GM19438 (cell line): ENCODE results near the gene RNF141.

ENCODE experiments used
- ATAC-seq: cut with Tn5 transposase; IDR thresholded peaks from one replicate; pipeline ENCODE4 v1.9.1; 2021; ENCODE audit warnings: low read depth; ENCODE audit not compliant: unreplicated experiment

Gene RNF141

DNA sequence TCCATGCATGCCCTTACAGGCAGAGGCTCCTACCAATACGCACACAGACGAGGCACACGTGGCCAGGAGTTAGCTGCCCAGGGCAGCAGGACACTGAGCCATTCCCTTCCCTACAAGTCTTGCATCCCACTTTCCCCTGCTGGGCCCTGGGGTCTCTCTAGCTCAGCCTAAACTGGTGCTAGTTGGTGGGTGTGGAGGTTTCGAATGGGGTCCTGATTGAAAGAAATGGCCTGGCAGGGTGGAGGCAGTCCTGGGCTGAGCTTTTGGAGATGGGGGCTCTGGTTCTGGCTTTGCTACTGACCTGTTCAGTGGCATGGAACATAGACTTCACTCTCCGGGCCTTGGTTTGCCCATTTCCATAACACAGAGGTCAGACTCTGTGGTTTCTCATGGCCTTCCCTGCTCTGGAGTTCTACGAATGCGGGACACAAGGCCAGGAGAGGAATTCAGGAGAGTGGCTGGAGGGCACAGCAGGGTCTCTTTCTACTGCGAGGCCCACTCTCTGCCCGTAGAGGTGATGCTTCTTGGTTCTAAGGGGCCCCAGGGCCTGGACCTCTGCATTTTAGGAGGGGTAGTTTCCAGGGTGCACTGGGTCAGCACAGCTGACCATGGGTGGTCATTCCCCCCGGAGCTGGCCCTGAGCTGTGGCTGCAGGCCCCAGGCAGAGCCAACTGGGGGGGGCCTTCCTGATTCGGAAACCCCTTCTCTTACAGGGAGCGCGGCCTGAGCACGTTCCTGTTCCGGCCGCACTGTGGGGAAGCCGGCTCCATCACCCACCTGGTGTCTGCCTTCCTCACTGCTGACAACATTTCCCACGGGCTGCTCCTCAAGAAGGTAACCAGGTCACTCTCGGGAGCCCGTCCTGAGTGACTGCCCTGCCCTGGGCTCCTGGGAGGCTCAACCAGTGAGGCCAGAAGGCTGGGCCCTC, 40.0 kb downstream of the RNF141 start:
- ATAC-seq: no peak

- no peak for ATAC-seq
Measured at GRCh38 chr11:10499874-10500601, 40.9 kb downstream of the RNF141 start.

DNA sequence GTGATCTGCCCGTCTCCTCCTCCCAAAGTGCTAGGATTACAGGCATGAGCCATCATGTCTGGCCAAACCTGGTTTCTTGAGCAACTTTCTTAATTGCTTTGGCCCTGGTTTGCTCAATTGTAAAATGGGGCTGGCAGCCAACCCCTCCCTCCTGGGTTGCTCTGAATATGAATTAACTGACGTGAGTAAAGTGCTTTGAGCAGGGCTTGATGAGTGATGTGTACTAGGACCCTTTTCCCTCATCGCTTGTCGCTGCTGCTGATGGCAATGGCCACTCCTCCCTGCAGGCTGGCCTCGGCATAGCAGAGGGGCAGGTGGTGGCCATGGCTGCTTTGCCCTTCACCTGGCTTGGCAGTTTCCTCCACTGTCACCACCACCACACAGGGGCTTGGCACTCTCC, 41.5 kb downstream of the RNF141 start:
- ATAC-seq: no peak

DNA sequence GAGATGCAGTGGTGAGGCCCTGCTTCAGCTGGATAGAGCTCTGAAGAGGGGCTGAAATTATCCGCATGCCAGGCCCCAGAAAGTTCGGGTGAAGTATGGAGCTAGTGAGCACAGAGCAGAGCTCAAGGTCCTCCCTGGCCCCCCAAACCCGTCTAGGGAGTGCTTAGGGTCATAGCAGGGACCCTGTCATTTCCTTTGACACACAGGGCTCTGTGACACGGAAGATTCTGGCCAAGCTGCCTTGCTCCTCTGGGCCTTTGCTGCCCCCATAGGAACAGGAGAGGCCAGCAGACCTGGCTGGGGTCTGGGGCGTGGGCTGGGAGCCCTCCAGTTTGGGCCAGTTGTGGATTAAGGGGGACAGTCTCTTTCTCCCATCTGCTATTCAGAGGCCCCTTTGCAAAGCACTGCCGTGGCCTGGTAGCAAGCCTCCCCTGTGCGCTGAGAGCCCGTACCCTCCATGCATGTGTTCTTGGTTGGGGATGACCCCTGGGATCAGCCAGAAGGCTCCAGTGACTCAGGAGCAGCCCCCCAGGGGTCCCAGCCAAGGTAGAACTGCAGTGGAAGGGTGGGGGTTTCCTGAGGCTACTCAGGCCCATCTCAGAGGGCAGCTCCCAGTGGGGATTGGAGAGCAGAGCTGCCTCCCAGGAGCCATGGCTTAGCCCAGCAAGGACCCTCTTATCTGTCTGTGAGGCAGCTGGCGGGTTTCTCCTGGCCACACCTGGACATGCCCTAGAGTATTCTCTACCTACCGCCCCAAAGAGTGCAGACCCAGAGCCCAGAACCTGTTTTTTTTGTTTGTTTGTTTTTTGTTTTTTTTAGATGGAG, 42.3 kb downstream of the RNF141 start:
- no peak for ATAC-seq

DNA sequence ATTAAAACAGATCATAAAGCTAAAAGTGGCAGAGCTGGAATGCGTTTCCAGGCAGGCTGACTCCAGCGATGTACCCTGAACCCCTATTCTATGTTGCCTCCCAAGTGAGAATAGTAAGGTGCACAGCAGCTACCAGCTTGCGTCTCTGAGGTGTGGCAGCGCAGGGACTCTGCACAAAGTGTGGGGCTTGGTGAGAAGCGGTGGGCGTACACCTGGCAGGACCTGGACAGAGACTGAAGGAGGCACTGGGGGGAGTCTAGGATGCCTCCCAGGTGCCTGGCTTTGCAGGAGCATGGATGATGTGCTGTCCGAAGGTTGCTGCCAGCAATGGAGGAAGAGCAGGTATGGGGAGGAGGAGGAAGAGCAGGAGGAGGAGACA, 43.0 kb downstream of the RNF141 start:
- no peak for ATAC-seq

DNA sequence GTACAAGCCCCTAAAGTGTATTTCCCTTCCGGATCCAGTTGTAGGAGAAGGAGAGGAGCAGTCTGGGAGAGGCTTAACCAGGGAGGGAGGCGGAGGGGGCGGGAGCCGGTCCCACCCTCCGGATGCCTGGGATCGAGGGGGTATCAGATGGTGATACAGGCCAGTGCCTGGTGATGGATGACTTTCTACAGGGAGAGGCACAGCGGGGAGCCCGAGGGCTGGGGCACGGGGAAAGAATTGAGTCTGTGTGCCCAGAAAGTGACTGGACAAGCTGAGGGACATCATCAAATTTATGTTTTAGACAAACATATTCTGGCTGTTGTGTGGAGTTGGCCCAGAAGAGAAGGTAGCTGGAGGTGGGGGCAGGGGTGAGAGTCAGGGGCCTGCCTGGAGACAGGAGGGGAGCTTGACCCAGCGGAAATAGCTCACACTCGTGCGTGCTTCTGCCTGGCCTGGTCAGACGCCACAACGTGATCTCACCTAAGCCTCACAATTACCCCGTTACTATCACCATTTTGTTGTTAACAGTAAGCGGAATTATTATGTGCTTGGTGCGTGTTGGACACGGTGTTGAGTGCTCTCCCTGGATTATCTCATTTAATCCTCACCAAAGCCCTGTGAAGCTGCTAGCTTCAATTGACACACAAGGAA, 43.5 kb downstream of the RNF141 start:
- ATAC-seq: no peak

DNA sequence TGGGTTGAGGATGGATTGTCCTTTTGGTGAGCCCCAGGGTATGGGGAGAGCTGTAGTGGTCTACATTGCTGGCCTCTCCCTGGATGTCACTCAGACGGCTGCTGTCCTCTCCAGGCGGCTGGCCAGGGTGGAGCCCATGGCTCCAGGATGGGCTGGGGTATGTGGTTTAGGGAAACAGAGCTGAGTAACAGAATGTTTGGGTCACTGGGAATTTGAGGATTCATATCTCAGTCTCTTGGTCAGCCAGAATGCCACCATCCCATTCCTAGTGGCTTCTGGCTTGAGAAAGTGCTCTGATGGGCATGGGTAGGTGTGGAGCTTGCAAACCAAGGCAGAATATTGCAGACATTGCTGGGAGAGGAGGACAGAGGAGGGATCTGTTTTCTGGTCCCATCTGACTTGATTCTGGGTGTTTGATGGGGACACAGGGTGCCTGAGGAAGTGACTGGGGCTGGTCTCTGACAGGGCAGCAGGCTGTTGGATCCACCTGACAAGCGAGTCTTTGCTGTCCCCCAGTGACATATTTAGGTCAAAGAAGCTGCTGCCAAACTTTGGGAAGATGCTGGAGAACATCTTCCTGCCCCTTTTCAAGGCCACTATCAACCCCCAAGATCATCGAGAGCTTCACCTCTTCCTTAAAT, 44.6 kb downstream of the RNF141 start:
- no peak for ATAC-seq

GRCh38 chr11:10495464-10495786, 45.6 kb downstream of the RNF141 start:
- ATAC-seq: no peak

DNA sequence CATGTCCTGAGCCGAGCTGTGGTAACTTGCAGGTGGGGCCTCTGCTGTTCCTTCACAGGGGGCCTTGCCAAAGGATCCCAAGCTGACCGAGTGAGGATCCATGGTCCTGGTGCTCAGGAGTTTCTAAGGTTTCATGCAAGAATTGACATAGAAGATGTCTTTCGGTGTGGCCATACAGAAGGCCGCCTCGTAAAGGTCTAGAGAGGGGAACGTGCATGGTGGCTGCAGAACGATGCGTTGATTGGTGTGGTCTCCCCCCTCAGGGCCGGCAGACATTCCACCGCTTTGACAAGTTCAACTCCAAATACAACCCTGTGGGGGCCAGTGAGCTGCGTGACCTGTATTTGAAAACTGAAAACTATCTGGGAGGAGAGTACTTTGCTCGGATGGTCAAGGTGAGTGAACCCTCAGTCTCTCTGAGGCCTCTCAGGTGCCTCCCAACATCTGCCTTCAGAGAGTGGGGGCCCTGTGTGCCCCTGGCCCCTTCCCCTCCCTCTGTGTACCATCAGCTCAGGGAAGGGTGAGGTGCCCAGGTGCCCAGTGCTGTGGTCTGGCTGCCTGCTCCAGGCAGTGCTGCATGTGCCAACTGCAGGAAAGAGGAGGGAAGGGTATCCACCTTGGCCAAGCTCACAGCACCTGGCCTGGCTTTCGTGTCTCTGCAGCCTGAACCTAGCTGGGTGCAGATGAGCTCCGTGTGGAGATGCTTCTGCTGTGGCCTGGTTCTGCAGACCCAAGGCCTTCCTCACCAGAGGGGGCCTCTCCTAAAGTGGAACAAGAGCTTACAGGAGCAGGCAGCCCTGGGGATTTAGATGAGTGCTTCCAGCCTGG, 46.1 kb downstream of the RNF141 start:
- no peak for ATAC-seq

DNA sequence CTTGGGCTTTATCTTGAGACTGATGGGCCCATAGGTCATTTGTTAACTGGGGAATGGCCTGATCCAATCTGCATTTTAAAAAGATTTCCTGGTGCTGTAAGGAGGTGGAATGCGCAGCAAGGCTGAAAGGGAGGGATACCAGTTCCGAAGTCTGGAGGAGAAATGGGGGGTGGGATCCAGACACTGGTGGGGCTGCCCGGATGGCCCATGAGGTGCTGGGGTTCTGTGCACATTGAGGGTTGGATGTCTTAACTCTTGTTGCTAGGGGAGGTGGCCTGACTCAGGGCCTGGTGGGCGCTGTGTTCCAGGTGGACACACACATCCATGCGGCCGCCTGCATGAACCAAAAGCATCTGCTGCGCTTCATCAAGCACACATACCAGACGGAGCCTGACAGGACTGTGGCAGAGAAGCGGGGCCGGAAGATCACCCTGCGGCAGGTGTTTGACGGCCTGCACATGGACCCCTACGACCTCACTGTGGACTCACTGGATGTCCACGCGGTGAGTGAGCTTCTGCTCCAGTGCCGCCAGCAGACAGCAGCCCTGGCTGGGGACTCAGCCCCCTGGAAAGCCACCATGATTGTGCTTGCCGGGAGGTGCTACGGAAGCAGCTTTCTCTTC, 47.8 kb downstream of the RNF141 start:
- ATAC-seq: no peak

DNA sequence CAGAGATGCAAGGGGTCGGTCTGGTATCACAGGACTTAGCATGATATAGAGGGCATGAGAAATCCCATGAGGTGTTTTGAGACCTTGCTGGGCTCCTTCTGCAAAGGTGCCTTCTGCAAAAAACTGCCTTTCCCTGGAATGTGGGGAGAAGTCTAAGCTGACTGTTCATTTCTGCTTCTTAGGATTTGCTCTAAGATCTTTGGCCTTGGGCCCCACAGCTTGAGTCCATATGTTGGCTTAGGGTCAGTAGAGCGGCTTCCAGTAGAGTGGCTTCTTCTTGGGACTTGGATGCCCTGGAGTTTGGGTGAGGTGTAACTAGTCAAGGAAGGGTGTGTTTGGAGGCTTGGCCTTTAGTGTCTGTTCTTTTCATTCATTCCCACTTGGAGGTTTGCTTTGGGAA, 48.9 kb downstream of the RNF141 start:
- no peak for ATAC-seq

DNA sequence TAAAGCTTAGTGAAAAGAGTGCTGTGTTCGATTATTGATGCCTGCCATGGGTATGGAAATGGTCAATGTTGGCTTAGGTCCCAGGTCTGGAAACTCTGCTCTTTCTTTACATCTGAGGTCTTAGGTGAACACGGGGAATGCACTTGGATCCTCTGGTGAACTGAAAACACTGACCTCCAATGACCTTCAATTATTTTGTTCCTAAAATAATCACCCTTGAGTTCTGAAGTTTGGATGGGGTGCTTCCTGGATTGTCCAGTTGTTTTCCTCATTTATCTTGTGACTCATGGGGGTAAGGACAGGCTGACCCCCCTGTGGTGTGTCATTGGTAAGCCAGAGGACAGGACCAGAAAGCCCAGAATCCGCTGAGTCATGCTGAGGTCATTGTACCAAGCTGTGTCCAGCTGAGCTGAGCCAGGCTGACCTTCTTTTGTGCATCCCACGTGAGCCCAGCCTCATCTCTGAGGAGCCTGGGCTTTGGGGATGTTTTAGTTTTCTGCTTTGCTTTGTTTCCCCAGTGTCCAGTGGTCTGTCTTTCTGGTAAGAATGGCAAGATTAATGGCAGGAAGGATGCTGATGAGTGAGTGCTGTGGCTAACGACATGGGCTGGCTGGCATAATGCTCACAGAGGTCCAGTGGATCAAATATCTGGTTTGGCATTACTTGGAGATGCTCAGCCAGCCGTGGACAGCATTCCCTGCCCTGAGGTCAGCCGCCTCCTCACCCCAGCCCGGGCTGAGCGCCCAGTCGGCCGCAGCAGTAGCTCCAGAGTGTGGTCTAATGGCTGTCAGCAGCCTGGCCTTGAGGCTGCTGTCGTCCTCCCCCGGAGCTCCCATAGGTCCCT, 50.4 kb downstream of the RNF141 start:
- ATAC-seq: no peak

- no peak for ATAC-seq
Measured at GRCh38 chr11:10490032-10490397, 51.0 kb downstream of the RNF141 start.

- no peak for ATAC-seq
Measured at GRCh38 chr11:10488934-10489691, 51.9 kb downstream of the RNF141 start.

DNA sequence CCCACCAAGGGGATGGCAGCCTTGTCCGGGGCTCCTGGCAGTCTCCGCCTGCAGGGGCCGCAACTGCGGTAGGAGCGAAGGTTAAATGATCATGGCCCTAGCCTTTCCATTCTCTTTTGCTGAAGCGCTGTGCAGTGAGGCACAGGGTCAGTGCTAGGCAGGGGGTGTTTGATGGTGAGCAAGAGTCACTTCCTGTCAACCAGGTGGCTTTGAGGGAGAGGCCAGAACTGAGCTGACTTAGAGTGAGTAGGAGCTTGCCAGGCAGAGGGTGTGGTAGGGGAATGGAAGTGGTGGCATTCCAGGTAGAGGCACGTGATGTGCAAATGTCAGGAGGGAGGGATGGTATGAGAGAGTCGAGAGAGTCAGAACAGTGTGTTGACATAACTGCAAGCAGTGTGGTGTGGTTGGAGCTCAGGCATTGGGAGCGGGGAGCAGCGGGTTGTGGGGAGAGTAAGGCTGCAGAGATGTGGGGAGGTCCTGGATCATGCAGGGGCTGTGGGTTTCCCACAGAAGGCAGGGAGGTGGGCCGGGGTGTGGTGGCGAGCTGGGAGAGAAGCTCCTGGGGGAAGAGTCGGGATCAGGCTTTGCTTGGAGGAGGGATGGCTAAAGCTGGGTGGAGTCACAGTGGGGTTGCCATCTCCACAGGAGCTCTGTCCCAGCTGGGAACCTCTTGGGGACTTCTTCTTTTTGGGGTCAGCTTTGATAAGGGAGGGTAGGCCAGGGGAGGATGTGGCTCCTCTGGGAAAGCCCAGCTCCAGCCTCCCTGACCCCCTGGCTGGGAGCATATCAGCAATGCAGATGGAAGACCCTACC, 52.7 kb downstream of the RNF141 start:
- no peak for ATAC-seq

DNA sequence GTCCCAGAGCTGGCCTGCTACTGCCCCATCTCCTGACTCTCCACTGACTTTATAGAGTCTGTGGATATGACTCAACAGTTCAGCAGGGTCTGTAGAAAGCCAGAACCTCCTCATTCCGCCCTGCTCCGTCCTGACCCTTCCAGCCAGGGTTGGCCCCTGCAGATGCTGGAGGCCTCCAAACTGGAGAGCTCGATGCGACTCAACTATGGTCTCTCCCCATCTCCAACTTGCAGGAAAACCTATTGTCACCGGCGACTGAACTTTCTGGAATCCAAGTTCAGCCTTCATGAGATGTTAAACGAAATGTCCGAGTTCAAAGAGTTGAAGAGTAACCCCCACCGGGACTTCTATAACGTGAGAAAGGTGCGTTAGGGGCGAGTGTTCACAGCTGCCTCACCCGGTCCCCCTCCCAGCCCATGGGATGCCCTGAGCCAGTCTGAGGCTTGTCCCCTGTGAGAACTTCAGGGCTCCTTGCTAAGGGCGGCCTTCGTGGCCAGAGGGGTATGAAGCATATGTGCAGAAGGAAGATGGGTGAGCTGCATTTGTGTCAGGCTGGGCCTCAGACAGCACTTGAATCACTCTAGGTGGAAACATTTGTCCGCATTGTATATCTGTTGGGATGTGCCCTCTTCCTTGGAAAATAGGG, 53.9 kb downstream of the RNF141 start:
- no peak for ATAC-seq
